WTC11 (cell line): ENCODE results near the gene VAMP2. TPM values are rescaled to one million over a fixed set of nuclear protein-coding genes. Genes with fewer than 3 reads are reported as not detected.
A peak's percentile ranks its signal among the peaks of the same experiment; 100 is the strongest.

Experiments used
- ATAC-seq: fragments of 200-7000 bp; cut with Tn5 transposase; 2 replicates; pipeline ENCODE4 v1.10.0; 2021; ENCODE audit warnings: mild to moderate bottlenecking, moderate library complexity
- CTCF ChIA-PET: fragments of 300-600 bp; sonication (Branson Sonifier 250); formaldehyde crosslinking; loops from one replicate; lab custom pipeline; 2021; ENCODE audit warnings: antibody characterized with exemption; lab: Charles Lee
- POLR2A ChIA-PET: fragments of 350-600 bp; sonication (Branson Sonifier 250); formaldehyde crosslinking; loops from one replicate; lab custom pipeline; 2021; ENCODE audit warnings: antibody characterized with exemption; lab: Charles Lee
- DNase-seq: peaks from one replicate; pipeline ENCODE4 v3.0.0; 2021; ENCODE audit warnings: low spot score
- H3K27ac Mint-ChIP-seq: 2 replicates; pipeline ENCODE4 v1.8.0; 2021; ENCODE audit warnings: mixed read lengths
- H3K27me3 Mint-ChIP-seq: 2 replicates; pipeline ENCODE4 v1.8.0; 2021; ENCODE audit warnings: low read depth, mild to moderate bottlenecking, moderate library complexity, mixed read lengths
- H3K36me3 Mint-ChIP-seq: 2 replicates; pipeline ENCODE4 v1.8.0; 2021; ENCODE audit warnings: mixed read lengths
- H3K4me1 Mint-ChIP-seq: 2 replicates; pipeline ENCODE4 v1.8.0; 2022; ENCODE audit warnings: mixed read lengths
- H3K4me3 Mint-ChIP-seq: 2 replicates; pipeline ENCODE4 v1.8.0; 2021; ENCODE audit warnings: mild to moderate bottlenecking, moderate library complexity, mixed read lengths
- H3K9me3 Mint-ChIP-seq: 2 replicates; pipeline ENCODE4 v1.8.0; 2021; ENCODE audit warnings: mixed read lengths
- ATF1 ChIP-seq: sonication (generic); formaldehyde crosslinking; IDR thresholded peaks from 2 replicates; pipeline ENCODE4 v1.8.1; 2023; ENCODE audit warnings: mild to moderate bottlenecking, moderate library complexity, missing genetic modification reagents
- CREM ChIP-seq: sonication (generic); formaldehyde crosslinking; IDR thresholded peaks from 2 replicates; pipeline ENCODE4 v1.8.1; 2022; ENCODE audit warnings: mild to moderate bottlenecking, missing genetic modification reagents, moderate library complexity
- E2F1 ChIP-seq: sonication (generic); formaldehyde crosslinking; IDR thresholded peaks from 2 replicates; pipeline ENCODE4 v1.8.0; 2022; ENCODE audit warnings: mild to moderate bottlenecking, missing genetic modification reagents
- E2F4 ChIP-seq: sonication (generic); formaldehyde crosslinking; IDR thresholded peaks from 2 replicates; pipeline ENCODE4 v1.8.1; 2022; ENCODE audit warnings: low read depth, mild to moderate bottlenecking, moderate library complexity, missing genetic modification reagents, borderline replicate concordance
- FOXK1 ChIP-seq: sonication (generic); formaldehyde crosslinking; IDR thresholded peaks from 2 replicates; pipeline ENCODE4 v1.8.0; 2022; ENCODE audit warnings: mild to moderate bottlenecking, moderate library complexity, missing genetic modification reagents
- FOXP1 ChIP-seq: sonication (generic); formaldehyde crosslinking; IDR thresholded peaks from 2 replicates; pipeline ENCODE4 v1.8.0; 2022; ENCODE audit warnings: missing genetic modification reagents, mild to moderate bottlenecking, moderate library complexity, borderline replicate concordance
- FOXP4 ChIP-seq: sonication (generic); formaldehyde crosslinking; IDR thresholded peaks from 2 replicates; pipeline ENCODE4 v1.8.0; 2022; ENCODE audit warnings: mild to moderate bottlenecking, missing genetic modification reagents
- GTF2I ChIP-seq: fragments of 250-450 bp; sonication (Bioruptor Pico); conservative IDR thresholded peaks from 2 replicates; pipeline ENCODE4 v1.4.0; 2021; ENCODE audit warnings: mild to moderate bottlenecking
- KAT7 ChIP-seq: sonication (generic); formaldehyde crosslinking; IDR thresholded peaks from 2 replicates; pipeline ENCODE4 v1.8.1; 2023; ENCODE audit warnings: missing genetic modification reagents, mild to moderate bottlenecking, borderline replicate concordance
- NR1H2 ChIP-seq: sonication (generic); formaldehyde crosslinking; IDR thresholded peaks from 2 replicates; pipeline ENCODE4 v1.9.0; 2021; ENCODE audit warnings: mild to moderate bottlenecking, moderate library complexity, missing genetic modification reagents
- RELA ChIP-seq: sonication (generic); formaldehyde crosslinking; IDR thresholded peaks from 2 replicates; pipeline ENCODE4 v1.8.1; 2022; ENCODE audit warnings: missing genetic modification reagents, mild to moderate bottlenecking, borderline replicate concordance
- TCF7 ChIP-seq: sonication (generic); formaldehyde crosslinking; IDR thresholded peaks from 2 replicates; pipeline ENCODE4 v1.8.0; 2022; ENCODE audit warnings: mild to moderate bottlenecking, low read depth, missing genetic modification reagents, moderate library complexity
- TEAD4 ChIP-seq: sonication (generic); formaldehyde crosslinking; IDR thresholded peaks from 2 replicates; pipeline ENCODE4 v1.8.0; 2022; ENCODE audit warnings: mild to moderate bottlenecking, missing genetic modification reagents
- USF1 ChIP-seq: sonication (generic); formaldehyde crosslinking; IDR thresholded peaks from 2 replicates; pipeline ENCODE4 v1.8.0; 2022; ENCODE audit warnings: mild to moderate bottlenecking, missing genetic modification reagents
- USF2 ChIP-seq: sonication (generic); formaldehyde crosslinking; IDR thresholded peaks from 2 replicates; pipeline ENCODE4 v1.8.1; 2023; ENCODE audit warnings: mild to moderate bottlenecking, missing genetic modification reagents, moderate library complexity
- ZBTB21 ChIP-seq: sonication (generic); formaldehyde crosslinking; IDR thresholded peaks from 2 replicates; pipeline ENCODE4 v1.8.1; 2023; ENCODE audit warnings: mild to moderate bottlenecking, missing genetic modification reagents, borderline replicate concordance
- ZBTB43 ChIP-seq: sonication (generic); formaldehyde crosslinking; IDR thresholded peaks from 2 replicates; pipeline ENCODE4 v1.8.1; 2023; ENCODE audit warnings: mild to moderate bottlenecking, missing genetic modification reagents
- ZNF281 ChIP-seq: sonication (generic); formaldehyde crosslinking; IDR thresholded peaks from 2 replicates; pipeline ENCODE4 v1.8.0; 2023; ENCODE audit warnings: mild to moderate bottlenecking, missing genetic modification reagents
- total RNA-seq: library from RNA; stranded (reverse); gene quantifications from 3 replicates; pipeline ENCODE4 v1.2.3, GENCODE V29; 2021

VAMP2 gene
- total RNA-seq, 1 experiment from 2014 or later, result 27.4 TPM

- TF ChIP-seq E2F4 (CRISPR knock-in tag) (peak; percentile 75), USF2 (peak; percentile 49; the same call in 1 of the 2 replicates), TEAD4 (CRISPR knock-in tag) (no peak), USF1 (CRISPR knock-in tag) (peak; percentile 17; the same call in 1 of the 2 replicates), FOXP1 (peak; percentile 92), RELA (CRISPR knock-in tag) (no peak), ZBTB43 (CRISPR knock-in tag) (peak; percentile 70; the same call in 1 of the 2 replicates), KAT7 (0 out of 2 replicates have a peak, but pooled peaks have one; percentile 55), ZBTB21 (CRISPR knock-in tag) (no peak), E2F1 (CRISPR knock-in tag) (no peak)
These were observed 10.5 kb downstream of the VAMP2 start, which contains the start of gene PER1 (continued) for GRCh38 chr17:8152112-8152775.

- no peak for DNase-seq
- Mint-ChIP-seq H3K4me1 (peaks cover 14% of the 10 kb centered on the region), H3K36me3 (peaks cover 18% of the 10 kb centered on the region), H3K27me3 (peaks cover 3% of the 10 kb centered on the region; the same call in 1 of the 2 replicates), H3K27ac (peak overlapping the region; percentile 89), H3K9me3 (no peaks in the 10 kb centered on the region), H3K4me3 (peak overlapping the region; percentile 96)
- POLR2A ChIA-PET, result interaction anchor here (0.9 to 1.3 kb wide), 7 partner anchors 12 to 98 kb away, joined by 3 to 7 read pairs (median 4); partner anchors contain the start of gene AURKB
- ATAC-seq, result no peak
- TF ChIP-seq GTF2I (CRISPR knock-in tag) (no peak), TEAD4 (CRISPR knock-in tag) (no peak), ATF1 (CRISPR knock-in tag) (no peak), TCF7 (CRISPR knock-in tag) (peak; percentile 23; the same call in 1 of the 2 replicates)
- CTCF ChIA-PET, result interaction anchor here (0.6 to 1.4 kb wide), 11 partner anchors 12 to 91 kb away, joined by 3 to 6 read pairs (median 4); partner anchors contain the start of gene ALOXE3
These were observed 11.1 kb downstream of the VAMP2 start for GRCh38 chr17:8151641-8152111.

- Mint-ChIP-seq H3K9me3 (no peaks in the 10 kb centered on the region), H3K36me3 (peaks cover 22% of the 10 kb centered on the region), H3K4me3 (peak overlapping the region; percentile 96), H3K4me1 (peaks cover 14% of the 10 kb centered on the region), H3K27ac (peak overlapping the region; percentile 89), H3K27me3 (peaks cover 3% of the 10 kb centered on the region; the same call in 1 of the 2 replicates)
- DNase-seq (peak; percentile 81), ATAC-seq (peak; percentile 1; the same call in 1 of the 2 replicates)
- ChIA-PET POLR2A (interaction anchor here (0.9 to 1.1 kb wide), 3 partner anchors 12 to 59 kb away, joined by 3 to 6 read pairs (median 4); partner anchors contain the start of gene AURKB), CTCF (interaction anchor here (0.6 to 1.6 kb wide), 9 partner anchors 12 to 72 kb away, joined by 3 to 7 read pairs (median 3); partner anchors contain the start of gene HES7)
- TF ChIP-seq FOXK1 (CRISPR knock-in tag) (peak; percentile 74), CREM (CRISPR knock-in tag) (peak; percentile 25; the same call in 1 of the 2 replicates), FOXP4 (CRISPR knock-in tag) (peak; percentile 40; the same call in 1 of the 2 replicates), ZNF281 (peak; percentile 85), NR1H2 (CRISPR knock-in tag) (no peak)
These were observed 11.6 kb downstream of the VAMP2 start for GRCh38 chr17:8151120-8151640.
